Activated CD4-positive, alpha-beta T cell treated with anti-CD3 and anti-CD28 coated beads for 48 hours (primary cell): Measurements from ENCODE around the gene GHDC.
"Not testable (repeated sequence)": the region's sequence is repeated elsewhere in the genome, so short reads cannot be mapped to it uniquely, and the experiment has no call there.

Source experiments
- DNase-seq: peaks from one replicate; pipeline ENCODE4 v3.0.0-alpha.2; 2020

Gene GHDC

GRCh38 chr17:42202159-42202558, 7.9 kb upstream of the GHDC start:
- no peak for DNase-seq

- no peak for DNase-seq
These were observed 7.1 kb upstream of the GHDC start for GRCh38 chr17:42201458-42201772.

- no peak for DNase-seq
These were observed 6.6 kb upstream of the GHDC start for GRCh38 chr17:42200706-42201457.

GRCh38 chr17:42199416-42200011, 5.2 kb upstream of the GHDC start:
- no peak for DNase-seq

GRCh38 chr17:42198897-42199296, 4.6 kb upstream of the GHDC start:
- DNase-seq = no peak

GRCh38 chr17:42197564-42198156, 3.4 kb upstream of the GHDC start:
- DNase-seq = no peak

GRCh38 chr17:42193216-42193968, 902 bp downstream of the GHDC start:
- no peak for DNase-seq

- no peak for DNase-seq
These were observed 1.8 kb downstream of the GHDC start for GRCh38 chr17:42192189-42193126.

- no peak for DNase-seq
These were observed 3.1 kb downstream of the GHDC start for GRCh38 chr17:42191275-42191608.

- no peak for DNase-seq
These were observed 3.6 kb downstream of the GHDC start for GRCh38 chr17:42190491-42191274.

- no peak for DNase-seq
These were observed 4.7 kb downstream of the GHDC start for GRCh38 chr17:42189651-42189965.

GRCh38 chr17:42188749-42189650, 5.3 kb downstream of the GHDC start:
- no peak for DNase-seq

GRCh38 chr17:42187833-42188232, 6.5 kb downstream of the GHDC start:
- no peak for DNase-seq

- not testable (repeated sequence) for DNase-seq
These were observed 8.1 kb downstream of the GHDC start for GRCh38 chr17:42186191-42186590.

- no peak for DNase-seq
These were observed 8.7 kb downstream of the GHDC start for GRCh38 chr17:42185621-42185930.

- DNase-seq = no peak
These were observed 9.3 kb downstream of the GHDC start, which contains the start of gene HCRT for GRCh38 chr17:42184713-42185620. TSS of gene HCRT (minus strand) at chr17:42185452. CDS start at chr17:42185365, 87 bp downstream.

- DNase-seq = peak; percentile 86
These were observed 10.3 kb downstream of the GHDC start for GRCh38 chr17:42183741-42184711.

- DNase-seq = no peak
These were observed 11.2 kb downstream of the GHDC start for GRCh38 chr17:42182927-42183734.
